Natural killer cell treated with Interleukin-12 subunit alpha and Interleukin-12 subunit beta and Interleukin-15 and Interleukin-18, amount 100 ng/mL, for 72 hours (primary cell): ENCODE data around the gene KRT7. TPM values are rescaled to one million over a fixed set of nuclear protein-coding genes. Genes with fewer than 3 reads are reported as not detected.
"Not testable (repeated sequence)": the region's sequence is repeated elsewhere in the genome, so short reads cannot be mapped to it uniquely, and the experiment has no call there.

ENCODE experiments used
- ATAC-seq, 2 donors: fragments of 150-1000 bp; cut with Tn5 transposase in 1 of 2; sonication (Bioruptor Pico), chemical (Tn5 transposase) in 1 of 2; 2 replicates each; pipeline ENCODE4 v1.10.0; 2021
- DNase-seq: peaks from one replicate; pipeline ENCODE4 v3.0.0; 2022; ENCODE audit warnings: low spot score
- H3K27ac Mint-ChIP-seq, 2 donors: 1 replicate in 1 of 2; 2 replicates in 1 of 2; pipeline ENCODE4 v1.8.0; 2022; ENCODE audit warnings: mixed read lengths in 2 of 2, mild to moderate bottlenecking in 1 of 2, moderate library complexity in 1 of 2
- H3K27me3 Mint-ChIP-seq, 2 donors: 1 replicate in 1 of 2; 2 replicates in 1 of 2; pipeline ENCODE4 v1.8.0; 2022; ENCODE audit warnings: mixed read lengths in 2 of 2
- H3K36me3 Mint-ChIP-seq: one replicate; pipeline ENCODE4 v1.8.0; 2022; ENCODE audit warnings: mixed read lengths
- H3K4me1 Mint-ChIP-seq, 2 donors: 1 replicate in 1 of 2; 2 replicates in 1 of 2; pipeline ENCODE4 v1.8.0; 2022; ENCODE audit warnings: low read depth in 2 of 2, mixed read lengths in 2 of 2, mild to moderate bottlenecking in 1 of 2
- H3K4me3 Mint-ChIP-seq: one replicate; pipeline ENCODE4 v1.8.0; 2022; ENCODE audit warnings: mixed read lengths
- H3K9me3 Mint-ChIP-seq: 2 replicates; pipeline ENCODE4 v1.8.0; 2022; ENCODE audit warnings: mixed read lengths
- total RNA-seq, 2 donors: library from RNA; stranded (reverse); gene quantifications; one replicate each; pipeline ENCODE4 v1.2.3, GENCODE V29; 2022

KRT7 gene
- total RNA-seq, 2 donors from 2014 or later = 2.6 to 6.1 TPM

- H3K27ac Mint-ChIP-seq = no peak overlapping the region
- H3K4me1 Mint-ChIP-seq = no peaks in the 10 kb centered on the region
- no peaks in the 10 kb centered on the region for H3K36me3 Mint-ChIP-seq
- H3K27me3 Mint-ChIP-seq = peaks cover 32 to 38% of the 10 kb centered on the region in 2 donors
- no peaks in the 10 kb centered on the region for H3K9me3 Mint-ChIP-seq
- no peak overlapping the region for H3K4me3 Mint-ChIP-seq
- DNase-seq = no peak
- no peak for ATAC-seq
These were observed 2.1 kb downstream of the KRT7 start for GRCh38 chr12:52235001-52235764.

GRCh38 chr12:52235822-52236361 lies 2.8 kb downstream of the KRT7 start:
- DNase-seq = no peak
- no peak for ATAC-seq
- H3K27ac Mint-ChIP-seq = no peak overlapping the region
- no peaks in the 10 kb centered on the region for H3K9me3 Mint-ChIP-seq
- H3K4me1 Mint-ChIP-seq = no peaks in the 10 kb centered on the region
- no peaks in the 10 kb centered on the region for H3K36me3 Mint-ChIP-seq
- H3K27me3 Mint-ChIP-seq = peaks cover 27 to 31% of the 10 kb centered on the region in 2 donors
- no peak overlapping the region for H3K4me3 Mint-ChIP-seq

GRCh38 chr12:52236386-52237050 lies 3.5 kb downstream of the KRT7 start:
- Mint-ChIP-seq H3K4me3 (no peak overlapping the region), H3K27me3 (peaks cover 22 to 25% of the 10 kb centered on the region in 2 donors), H3K36me3 (no peaks in the 10 kb centered on the region), H3K4me1 (no peaks in the 10 kb centered on the region), H3K9me3 (no peaks in the 10 kb centered on the region), H3K27ac (no peak overlapping the region)
- no peak for DNase-seq
- no peak for ATAC-seq

DNA sequence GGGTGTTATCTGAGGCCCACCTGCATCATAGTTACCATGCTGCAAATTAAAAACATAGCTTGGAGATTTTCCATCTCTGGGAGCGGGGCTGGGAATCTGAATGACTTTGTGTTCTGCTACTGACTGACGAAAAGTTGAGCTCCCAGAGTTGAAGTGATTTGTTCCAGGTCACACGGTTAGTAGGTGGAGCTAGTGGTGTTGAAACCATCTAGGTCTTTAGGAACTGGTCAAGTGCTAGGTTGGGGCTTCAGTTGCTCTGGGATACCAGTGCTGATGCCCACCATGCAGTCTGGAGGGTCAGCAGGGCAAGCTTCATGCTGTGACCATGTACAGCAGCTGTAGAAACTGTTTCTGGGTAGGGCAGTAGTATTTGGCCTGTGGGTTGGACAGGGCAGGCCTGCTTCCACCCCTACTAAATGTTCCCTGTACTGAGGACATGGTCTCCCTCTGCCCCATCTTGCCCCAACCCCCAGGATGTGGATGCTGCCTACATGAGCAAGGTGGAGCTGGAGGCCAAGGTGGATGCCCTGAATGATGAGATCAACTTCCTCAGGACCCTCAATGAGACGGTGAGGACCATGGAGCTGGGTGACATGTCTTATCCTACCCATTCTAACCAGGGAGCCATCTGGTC lies 5.3 kb downstream of the KRT7 start:
- H3K4me3 Mint-ChIP-seq = no peak overlapping the region
- ATAC-seq = peak in 1 of 2 donors; percentile 25
- no peaks in the 10 kb centered on the region for H3K9me3 Mint-ChIP-seq
- peaks cover 0 to under 1% of the 10 kb centered on the region in 2 donors for H3K4me1 Mint-ChIP-seq
- H3K27ac Mint-ChIP-seq = no peak overlapping the region
- peaks cover 12 to 15% of the 10 kb centered on the region in 2 donors for H3K27me3 Mint-ChIP-seq
- H3K36me3 Mint-ChIP-seq = no peaks in the 10 kb centered on the region
- DNase-seq = no peak

DNA sequence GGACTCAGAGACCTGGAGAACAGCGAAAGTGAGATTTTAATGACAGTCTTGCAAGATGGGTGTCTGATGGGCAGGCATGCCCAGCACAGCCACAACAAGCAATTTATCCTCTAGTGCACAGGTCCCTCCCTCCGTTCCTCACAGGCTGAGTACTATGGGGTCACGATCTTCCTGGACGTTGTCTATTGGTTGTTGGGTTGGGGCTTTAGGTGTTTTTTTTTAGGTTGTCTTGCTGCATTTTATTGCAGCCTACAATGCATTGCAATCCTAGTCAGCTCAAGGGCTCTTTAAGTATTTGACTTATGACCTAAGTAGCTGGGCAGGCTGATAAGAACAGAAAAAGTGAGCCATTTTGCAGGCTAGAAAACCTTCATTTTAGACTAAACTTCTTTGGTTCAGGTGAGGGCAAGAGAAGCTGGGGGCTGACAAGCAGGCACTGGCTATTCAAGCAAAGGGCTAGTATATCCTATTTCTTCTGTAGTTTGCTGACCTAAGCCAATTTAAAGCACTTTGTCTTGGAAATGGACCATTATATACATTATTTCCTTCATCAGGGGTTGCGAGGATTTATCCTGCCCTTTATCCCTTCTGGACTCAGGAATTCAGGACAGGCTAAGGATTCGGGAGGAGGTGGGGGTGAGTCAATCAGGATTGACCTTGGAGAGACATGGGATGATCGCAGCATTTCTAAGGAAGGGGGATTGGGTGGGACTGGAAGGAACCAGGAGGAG lies 6.0 kb downstream of the KRT7 start:
- Mint-ChIP-seq H3K4me3 (no peak overlapping the region), H3K9me3 (no peaks in the 10 kb centered on the region), H3K36me3 (no peaks in the 10 kb centered on the region), H3K27ac (no peak overlapping the region), H3K27me3 (peaks cover 8 to 15% of the 10 kb centered on the region in 2 donors), H3K4me1 (peaks cover 7 to 8% of the 10 kb centered on the region in 2 donors)
- DNase-seq (no peak), ATAC-seq (no peak)

- no peaks in the 10 kb centered on the region for H3K36me3 Mint-ChIP-seq
These were observed 6.7 kb downstream of the KRT7 start for GRCh38 chr12:52239767-52240166.

GRCh38 chr12:52240247-52240646 lies 7.2 kb downstream of the KRT7 start:
- not testable (repeated sequence) for DNase-seq, H3K36me3 Mint-ChIP-seq, H3K27ac Mint-ChIP-seq, H3K4me3 Mint-ChIP-seq, ATAC-seq, H3K27me3 Mint-ChIP-seq, H3K9me3 Mint-ChIP-seq
- peaks cover 13 to 16% of the 10 kb centered on the region in 2 donors for H3K4me1 Mint-ChIP-seq

More at GRCh38 chr12:52239767-52240166, 6.7 kb downstream of the KRT7 start:
- Mint-ChIP-seq H3K27me3 (peaks cover 4 to 8% of the 10 kb centered on the region in 2 donors), H3K4me3 (no peak overlapping the region), H3K4me1 (peaks cover 13% of the 10 kb centered on the region in 2 donors), H3K27ac (no peak overlapping the region), H3K9me3 (no peaks in the 10 kb centered on the region)
- ATAC-seq (no peak), DNase-seq (no peak)

DNA sequence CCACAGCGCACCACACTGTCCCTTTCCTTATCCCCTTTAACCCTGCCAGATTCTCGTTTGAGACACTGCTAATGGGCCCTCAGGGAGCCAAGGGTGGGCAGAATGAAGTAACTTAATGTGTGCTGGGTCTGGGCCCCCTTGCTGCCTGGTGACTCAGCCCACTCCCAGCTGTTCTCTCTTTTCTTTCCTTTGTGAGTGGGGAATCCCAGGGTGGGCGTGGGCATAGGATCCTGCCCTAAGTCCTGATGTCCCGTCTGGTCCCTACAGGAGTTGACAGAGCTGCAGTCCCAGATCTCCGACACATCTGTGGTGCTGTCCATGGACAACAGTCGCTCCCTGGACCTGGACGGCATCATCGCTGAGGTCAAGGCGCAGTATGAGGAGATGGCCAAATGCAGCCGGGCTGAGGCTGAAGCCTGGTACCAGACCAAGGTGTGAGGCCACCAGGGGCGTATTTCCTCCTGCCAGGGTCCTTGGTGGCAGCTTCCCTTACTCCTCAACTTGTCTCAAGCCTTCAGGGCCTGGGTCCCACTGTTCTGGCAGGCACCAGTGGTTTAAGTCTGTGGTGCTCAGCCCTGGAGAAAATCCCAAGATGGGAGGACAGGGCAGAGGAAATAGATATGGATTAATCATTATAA lies 8.3 kb downstream of the KRT7 start:
- Mint-ChIP-seq H3K36me3 (no peaks in the 10 kb centered on the region), H3K4me3 (no peak overlapping the region), H3K4me1 (peaks cover 13 to 23% of the 10 kb centered on the region in 2 donors), H3K27ac (no peak overlapping the region), H3K9me3 (no peaks in the 10 kb centered on the region), H3K27me3 (no peaks in the 10 kb centered on the region)
- ATAC-seq (no peak), DNase-seq (no peak)

DNA sequence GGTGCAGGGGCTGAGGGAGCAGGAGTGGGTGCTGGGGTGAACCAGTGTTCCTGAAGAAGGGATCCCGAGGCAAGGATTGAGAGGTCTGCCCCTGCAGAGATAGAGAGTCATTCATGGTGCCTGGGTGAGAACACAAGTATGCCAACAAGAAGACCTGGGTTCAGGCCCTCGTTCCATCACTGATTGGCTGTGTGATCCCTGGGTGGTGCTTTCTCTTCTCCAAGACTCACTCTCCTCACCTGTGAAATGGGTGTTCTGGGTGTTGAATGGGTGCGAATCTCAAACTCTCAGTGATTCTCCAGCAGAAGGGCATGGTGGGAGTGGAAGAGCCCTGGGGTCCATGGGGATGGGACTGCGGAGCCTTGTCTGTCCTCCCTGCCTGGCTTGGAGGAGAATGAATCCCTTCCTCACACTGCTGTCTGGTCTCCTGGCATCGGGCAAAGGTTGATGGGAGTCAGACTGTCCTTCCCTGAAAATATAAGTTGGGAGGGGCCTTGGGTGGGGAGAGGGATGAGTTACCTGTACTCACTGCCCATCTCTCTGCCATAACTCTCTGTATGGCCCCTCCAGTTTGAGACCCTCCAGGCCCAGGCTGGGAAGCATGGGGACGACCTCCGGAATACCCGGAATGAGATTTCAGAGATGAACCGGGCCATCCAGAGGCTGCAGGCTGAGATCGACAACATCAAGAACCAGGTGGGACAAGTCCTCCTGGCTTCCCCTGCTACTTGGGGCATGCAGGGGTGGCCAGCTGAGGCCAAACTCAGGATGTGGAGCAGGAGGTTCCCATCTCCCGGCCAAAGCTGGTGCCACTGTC lies 9.6 kb downstream of the KRT7 start:
- Mint-ChIP-seq H3K9me3 (no peaks in the 10 kb centered on the region), H3K36me3 (no peaks in the 10 kb centered on the region), H3K4me3 (no peak overlapping the region), H3K27me3 (peaks cover 0 to 3% of the 10 kb centered on the region in 2 donors), H3K27ac (peak overlapping the region in 1 of 2 donors; percentile 98), H3K4me1 (peaks cover 13 to 31% of the 10 kb centered on the region in 2 donors)
- no peak for ATAC-seq
- DNase-seq = no peak

- peak overlapping the region; percentile 80 to 98 for H3K27ac Mint-ChIP-seq
- H3K9me3 Mint-ChIP-seq = no peaks in the 10 kb centered on the region
- peaks cover 13 to 31% of the 10 kb centered on the region in 2 donors for H3K4me1 Mint-ChIP-seq
- peak overlapping the region; percentile 40 for H3K4me3 Mint-ChIP-seq
- DNase-seq (no peak), ATAC-seq (no peak)
- peaks cover 0 to 8% of the 10 kb centered on the region in 2 donors for H3K27me3 Mint-ChIP-seq
- no peaks in the 10 kb centered on the region for H3K36me3 Mint-ChIP-seq
These were observed 10.3 kb downstream of the KRT7 start for GRCh38 chr12:52243259-52243855.

DNA sequence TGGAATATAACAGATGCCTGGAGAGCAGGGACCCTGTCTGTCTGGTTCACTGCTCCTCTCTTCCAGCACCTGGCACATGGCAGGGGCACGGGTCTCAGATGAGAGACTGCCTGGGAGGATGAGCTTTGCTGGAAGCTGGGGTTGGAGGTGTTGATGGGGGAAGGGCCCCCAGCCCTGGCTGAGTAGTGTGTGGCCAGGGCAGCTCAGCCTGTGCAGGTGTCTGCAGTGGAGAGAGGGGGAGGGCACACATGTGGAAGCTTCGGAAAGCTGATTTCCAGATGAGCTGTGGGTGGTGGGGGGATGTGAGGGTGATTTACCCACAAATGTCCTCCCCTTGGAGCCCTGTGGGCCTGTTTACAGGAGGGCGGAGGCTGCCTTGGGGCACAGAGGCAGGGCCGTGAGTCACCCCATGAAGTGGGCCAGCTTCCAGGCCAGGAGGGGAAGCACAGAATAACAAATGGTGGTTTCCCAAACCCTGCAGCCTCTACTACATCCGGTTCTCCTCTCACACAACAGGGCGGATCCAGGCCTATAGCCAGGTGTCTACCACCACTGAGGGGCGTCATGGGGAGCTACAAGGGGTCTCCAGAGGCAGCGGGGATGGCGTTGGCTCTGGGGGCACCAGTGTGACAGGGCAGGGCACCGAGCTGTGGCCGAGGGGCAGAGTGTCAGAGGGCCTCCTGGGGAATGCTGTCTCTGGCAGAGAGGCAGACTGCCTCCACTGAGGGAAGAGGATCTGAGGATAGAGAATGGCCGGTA lies 11.0 kb downstream of the KRT7 start:
- DNase-seq (peak; percentile 81), ATAC-seq (peak; percentile 95 to 96)
- H3K9me3 Mint-ChIP-seq = no peaks in the 10 kb centered on the region
- H3K4me3 Mint-ChIP-seq = peak overlapping the region; percentile 70
- peak overlapping the region; percentile 80 to 98 for H3K27ac Mint-ChIP-seq
- H3K27me3 Mint-ChIP-seq = peaks cover under 1 to 8% of the 10 kb centered on the region in 2 donors
- no peaks in the 10 kb centered on the region for H3K36me3 Mint-ChIP-seq
- peaks cover 13 to 31% of the 10 kb centered on the region in 2 donors for H3K4me1 Mint-ChIP-seq
